HG03196 (cell line): ENCODE data around the gene SEC63.

ENCODE experiments used
- ATAC-seq: cut with Tn5 transposase; IDR thresholded peaks from one replicate; pipeline ENCODE4 v1.9.1; 2021; ENCODE audit not compliant: unreplicated experiment

The SEC63 gene

GRCh38 chr6:107822176-107823046 lies 135.6 kb downstream of the SEC63 start:
- ATAC-seq: no peak

GRCh38 chr6:107821591-107821990 lies 136.4 kb downstream of the SEC63 start:
- ATAC-seq: no peak

DNA sequence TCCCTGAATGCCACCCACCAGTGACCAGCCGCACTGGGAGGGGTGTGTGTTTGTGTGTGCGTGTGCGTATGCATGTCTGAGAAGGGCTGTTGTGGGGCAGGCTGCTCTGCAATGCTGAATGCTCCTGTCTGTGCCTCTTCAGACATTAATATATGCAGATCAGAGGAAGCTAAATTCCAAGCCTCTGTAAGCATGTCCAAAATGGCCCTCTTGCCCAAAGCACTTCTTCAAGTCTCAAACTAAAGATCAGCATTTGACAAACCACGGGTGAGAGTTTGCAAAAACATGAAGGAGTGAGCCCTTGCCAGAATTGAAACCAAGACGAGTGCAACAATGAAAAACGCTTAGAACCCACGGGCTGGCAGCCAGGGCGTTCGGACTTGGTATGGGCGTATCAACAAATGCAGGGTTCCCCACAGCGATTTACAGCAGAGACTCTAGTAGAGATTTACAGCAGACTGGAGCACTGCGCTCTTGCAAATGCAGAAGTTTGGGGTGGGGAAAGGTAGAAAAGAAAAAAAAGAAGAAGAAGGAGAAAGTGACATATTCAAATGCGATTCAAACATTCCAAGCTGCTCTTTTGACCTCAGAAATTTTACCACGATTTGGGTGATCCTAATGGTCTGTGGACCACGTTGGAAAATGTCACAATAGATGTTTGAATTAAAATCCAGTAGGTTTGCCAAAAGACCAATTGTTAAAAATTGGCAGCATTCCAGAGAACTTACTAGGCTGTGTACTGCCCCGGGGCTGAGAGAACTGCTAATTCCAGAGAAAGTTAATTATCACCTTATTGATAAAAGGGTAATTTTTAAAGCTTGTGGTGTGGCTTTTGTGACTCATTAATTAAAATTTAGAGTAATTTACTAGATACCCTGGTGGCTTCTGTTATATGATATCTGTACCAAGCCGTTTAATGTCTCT lies 137.4 kb downstream of the SEC63 start:
- ATAC-seq: no peak

DNA sequence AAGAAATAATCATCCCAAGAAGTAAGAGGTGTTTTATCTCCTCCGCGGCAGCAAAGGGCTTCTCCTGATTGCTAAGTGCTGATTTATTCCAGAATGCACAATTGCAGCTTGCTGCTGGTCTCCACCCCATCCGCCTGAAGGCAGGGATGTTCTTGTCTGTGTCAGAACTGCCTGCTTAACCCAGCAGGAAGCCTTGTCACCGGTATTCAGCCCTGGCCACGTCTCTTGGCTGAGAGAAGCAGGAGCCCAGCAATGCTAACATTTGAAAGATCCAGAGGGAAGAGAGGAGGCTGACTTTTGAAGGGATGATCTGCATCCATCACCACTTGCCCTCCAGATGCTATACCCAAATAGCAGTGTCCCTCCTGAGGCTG lies 138.1 kb downstream of the SEC63 start:
- no peak for ATAC-seq

DNA sequence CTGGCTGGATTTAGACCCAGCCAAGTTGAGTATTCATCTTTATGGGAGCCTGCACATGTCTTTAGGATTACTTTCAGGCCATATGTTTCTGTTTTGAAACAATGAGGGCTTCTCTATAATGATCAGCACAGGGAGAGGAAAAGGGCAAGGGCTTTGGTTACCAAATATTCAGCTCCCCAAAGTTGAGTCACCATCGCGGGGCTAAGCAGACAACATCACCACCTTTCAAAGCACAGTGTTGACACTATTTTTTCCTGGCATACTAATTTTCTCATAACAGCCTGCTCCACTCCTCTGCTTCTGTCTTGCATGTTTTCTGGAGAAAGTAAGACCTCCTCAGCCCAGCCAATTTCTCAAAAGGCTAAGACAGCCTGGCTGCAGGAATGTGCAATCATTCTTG lies 138.8 kb downstream of the SEC63 start:
- no peak for ATAC-seq

GRCh38 chr6:107818272-107818671 lies 139.7 kb downstream of the SEC63 start:
- no peak for ATAC-seq

DNA sequence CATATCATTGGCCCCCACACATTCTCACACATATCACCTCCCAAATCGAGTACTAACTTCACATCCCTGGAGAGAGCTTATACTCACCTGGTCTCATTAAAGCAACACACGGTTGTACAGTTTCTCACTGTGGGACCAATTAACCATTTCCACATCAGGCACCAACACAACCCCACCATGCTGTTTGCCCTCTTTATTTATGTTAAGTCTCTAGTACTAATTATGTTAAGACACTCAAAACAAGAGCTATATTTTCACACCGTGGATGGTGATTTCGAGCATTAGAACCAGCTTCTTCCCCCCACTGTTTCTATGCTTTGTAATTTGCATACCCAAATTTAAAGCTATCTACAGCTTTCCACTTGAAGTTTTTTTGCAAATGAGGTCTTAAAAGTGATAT lies 140.2 kb downstream of the SEC63 start:
- no peak for ATAC-seq
